GM20431 (cell line): ENCODE results near the gene FBXL7.
"Not testable (repeated sequence)": the region's sequence is repeated elsewhere in the genome, so short reads cannot be mapped to it uniquely, and the experiment has no call there.

Experiments used
- in situ Hi-C: fragments of 300-500 bp; cut with MseI, MboI; formaldehyde crosslinking; loops from one replicate; pipeline ENCODE4 v1.15.0; 2020; ENCODE audit warnings: low sequenced_read_pairs; ENCODE audit not compliant: unreplicated experiment

Gene FBXL7

GRCh38 chr5:15837551-15838289, 337.7 kb downstream of the FBXL7 start:
- in situ Hi-C loops, result no loop called here

- in situ Hi-C loops, result no loop called here
These were observed 344.3 kb downstream of the FBXL7 start for GRCh38 chr5:15844253-15844652.

GRCh38 chr5:15844871-15845270, 344.9 kb downstream of the FBXL7 start:
- in situ Hi-C loops, result no loop called here

GRCh38 chr5:15850536-15850935, 350.6 kb downstream of the FBXL7 start:
- in situ Hi-C loops, result no loop called here

- in situ Hi-C loops, result no loop called here
These were observed 351.0 kb downstream of the FBXL7 start for GRCh38 chr5:15850939-15851341.

- in situ Hi-C loops, result no loop called here
These were observed 352.2 kb downstream of the FBXL7 start for GRCh38 chr5:15852217-15852616.

GRCh38 chr5:15852949-15853348, 353.0 kb downstream of the FBXL7 start:
- in situ Hi-C loops, result no loop called here

GRCh38 chr5:15858326-15858725, 358.3 kb downstream of the FBXL7 start:
- in situ Hi-C loops, result no loop called here

- in situ Hi-C loops, result no loop called here
These were observed 364.7 kb downstream of the FBXL7 start for GRCh38 chr5:15864536-15865215.

GRCh38 chr5:15872259-15872658, 372.3 kb downstream of the FBXL7 start:
- in situ Hi-C loops, result not testable (repeated sequence)

GRCh38 chr5:15877914-15878313, 377.9 kb downstream of the FBXL7 start:
- in situ Hi-C loops, result no loop called here

GRCh38 chr5:15880201-15880600, 380.2 kb downstream of the FBXL7 start:
- in situ Hi-C loops, result no loop called here

- in situ Hi-C loops, result no loop called here
These were observed 385.2 kb downstream of the FBXL7 start for GRCh38 chr5:15885156-15885555.

GRCh38 chr5:15886156-15886555, 386.2 kb downstream of the FBXL7 start:
- in situ Hi-C loops, result no loop called here

GRCh38 chr5:15887093-15887492, 387.1 kb downstream of the FBXL7 start:
- in situ Hi-C loops, result no loop called here

GRCh38 chr5:15889001-15889400, 389.0 kb downstream of the FBXL7 start:
- in situ Hi-C loops, result no loop called here

GRCh38 chr5:15893866-15894265, 393.9 kb downstream of the FBXL7 start:
- in situ Hi-C loops, result no loop called here

GRCh38 chr5:15897656-15898055, 397.7 kb downstream of the FBXL7 start:
- in situ Hi-C loops, result no loop called here

GRCh38 chr5:15898641-15899040, 398.7 kb downstream of the FBXL7 start:
- in situ Hi-C loops, result no loop called here

GRCh38 chr5:15899481-15899880, 399.5 kb downstream of the FBXL7 start:
- in situ Hi-C loops, result no loop called here

- in situ Hi-C loops, result no loop called here
These were observed 401.2 kb downstream of the FBXL7 start for GRCh38 chr5:15901151-15901550.

- in situ Hi-C loops, result no loop called here
These were observed 402.1 kb downstream of the FBXL7 start for GRCh38 chr5:15902066-15902465.
